Stimulated activated CD4-positive, alpha-beta T cell treated with anti-CD3 and anti-CD28 coated beads, TNF-alpha, amount 100 ng/mL, for 48 hours (primary cell): ENCODE results near the gene PLIN5.

Experiments used
- DNase-seq, 3 donors: peaks; one replicate each; pipeline ENCODE4 v3.0.0-alpha.2; 2020; ENCODE audit warnings: low read depth in 3 of 3

Gene PLIN5

GRCh38 chr19:4523306-4524110 is 11.5 kb downstream of the PLIN5 start:
- peak in 1 of 3 donors; percentile 28 for DNase-seq

- DNase-seq: no peak
These were observed 12.6 kb downstream of the PLIN5 start for GRCh38 chr19:4522291-4523002.

GRCh38 chr19:4521888-4522242 is 13.2 kb downstream of the PLIN5 start:
- DNase-seq: no peak

GRCh38 chr19:4521170-4521887 is 13.7 kb downstream of the PLIN5 start:
- DNase-seq: no peak

- no peak for DNase-seq
These were observed 15.3 kb downstream of the PLIN5 start for GRCh38 chr19:4519521-4520277.

- no peak for DNase-seq
These were observed 15.9 kb downstream of the PLIN5 start for GRCh38 chr19:4519172-4519496.

- DNase-seq: no peak
These were observed 16.5 kb downstream of the PLIN5 start, which contains the start of gene PLIN4 for GRCh38 chr19:4518345-4519171. TSS of gene PLIN4 (minus strand) at chr19:4518486. CDS start at chr19:4518272, 214 bp downstream.

GRCh38 chr19:4517451-4518057 is 17.5 kb downstream of the PLIN5 start:
- DNase-seq: no peak

- DNase-seq: no peak
These were observed 18.1 kb downstream of the PLIN5 start for GRCh38 chr19:4516939-4517300.

GRCh38 chr19:4516199-4516938 is 18.7 kb downstream of the PLIN5 start:
- DNase-seq: no peak

- DNase-seq: no peak
These were observed 19.3 kb downstream of the PLIN5 start for GRCh38 chr19:4515732-4516131.

GRCh38 chr19:4513248-4513647 is 21.8 kb downstream of the PLIN5 start:
- no peak for DNase-seq

- no peak for DNase-seq
These were observed 23.0 kb downstream of the PLIN5 start for GRCh38 chr19:4512070-4512469.

GRCh38 chr19:4511300-4512054 is 23.5 kb downstream of the PLIN5 start:
- no peak for DNase-seq

- DNase-seq: no peak
These were observed 24.4 kb downstream of the PLIN5 start for GRCh38 chr19:4510435-4511255.

- DNase-seq: no peak
These were observed 26.3 kb downstream of the PLIN5 start for GRCh38 chr19:4508698-4509097.

GRCh38 chr19:4507804-4508203 is 27.2 kb downstream of the PLIN5 start:
- DNase-seq: no peak

- DNase-seq: no peak
These were observed 27.9 kb downstream of the PLIN5 start for GRCh38 chr19:4507150-4507452.
